ENCODE results near the gene PRAC1. TPM values are rescaled to one million over a fixed set of nuclear protein-coding genes. Genes with fewer than 3 reads are reported as not detected.

PRAC1 gene
- total RNA-seq, 1 experiment from 2014 or later: not detected

DNA sequence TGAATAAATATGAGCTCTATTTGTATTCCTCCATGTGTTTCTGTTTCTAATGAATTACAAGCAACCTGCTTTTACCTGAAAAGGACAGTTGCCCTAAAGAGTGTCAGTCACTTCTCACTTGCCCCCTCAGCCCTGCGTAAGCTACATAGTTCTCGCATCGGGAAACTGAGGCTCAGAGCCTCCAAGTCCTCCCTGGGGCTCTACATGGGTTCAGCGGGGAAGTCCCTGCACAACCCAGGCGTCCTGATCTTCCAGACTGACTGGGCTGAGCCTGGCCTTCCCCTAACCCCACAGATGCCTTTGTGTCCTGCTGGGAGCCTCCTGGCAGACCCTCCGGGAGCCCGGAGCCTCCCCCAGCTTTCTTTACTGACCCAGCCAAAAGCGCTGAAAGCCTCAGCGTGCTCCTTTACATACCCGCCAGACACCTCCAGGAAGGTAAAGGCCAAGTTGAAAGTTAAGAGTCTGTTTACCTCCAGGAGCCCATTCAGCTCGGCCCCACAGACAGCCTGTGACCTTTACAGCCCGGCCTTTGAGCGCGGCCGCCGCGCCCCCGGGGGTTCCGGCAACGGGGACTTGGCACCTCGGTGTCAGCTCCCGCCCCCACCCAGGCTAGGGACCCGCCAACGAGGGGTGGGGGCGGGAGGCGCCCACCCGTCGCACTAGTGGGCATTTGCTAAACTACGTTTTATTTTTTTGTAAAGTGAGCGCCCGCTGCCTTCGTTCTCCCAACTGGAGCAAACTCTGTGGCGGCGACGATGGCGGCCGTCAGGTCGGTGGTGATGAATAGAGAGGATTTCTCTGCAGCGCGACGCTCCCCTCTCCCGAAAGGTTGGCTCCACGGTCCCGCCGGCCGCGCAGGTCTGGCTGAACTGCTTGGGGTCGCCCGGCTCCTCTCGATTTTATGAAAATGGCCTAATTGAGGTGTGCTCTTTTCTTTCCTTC, 10.6 kb upstream of the PRAC1 start:
- Mint-ChIP-seq H3K27ac (ENCODE audit: unreplicated experiment) (no peak overlapping the region), H3K36me3 (ENCODE audit: insufficient read depth, unreplicated experiment) (peaks cover 9% of the 10 kb centered on the region), H3K9me3 (ENCODE audit: low read depth, unreplicated experiment) (no peaks in the 10 kb centered on the region), H3K27me3 (ENCODE audit: unreplicated experiment) (peaks cover 92% of the 10 kb centered on the region), H3K4me1 (ENCODE audit: low read depth, unreplicated experiment) (peaks cover 20% of the 10 kb centered on the region), H3K4me3 (ENCODE audit: low read depth, unreplicated experiment) (peak overlapping the region; percentile 9)
- TF ChIP-seq, protein P1, sequence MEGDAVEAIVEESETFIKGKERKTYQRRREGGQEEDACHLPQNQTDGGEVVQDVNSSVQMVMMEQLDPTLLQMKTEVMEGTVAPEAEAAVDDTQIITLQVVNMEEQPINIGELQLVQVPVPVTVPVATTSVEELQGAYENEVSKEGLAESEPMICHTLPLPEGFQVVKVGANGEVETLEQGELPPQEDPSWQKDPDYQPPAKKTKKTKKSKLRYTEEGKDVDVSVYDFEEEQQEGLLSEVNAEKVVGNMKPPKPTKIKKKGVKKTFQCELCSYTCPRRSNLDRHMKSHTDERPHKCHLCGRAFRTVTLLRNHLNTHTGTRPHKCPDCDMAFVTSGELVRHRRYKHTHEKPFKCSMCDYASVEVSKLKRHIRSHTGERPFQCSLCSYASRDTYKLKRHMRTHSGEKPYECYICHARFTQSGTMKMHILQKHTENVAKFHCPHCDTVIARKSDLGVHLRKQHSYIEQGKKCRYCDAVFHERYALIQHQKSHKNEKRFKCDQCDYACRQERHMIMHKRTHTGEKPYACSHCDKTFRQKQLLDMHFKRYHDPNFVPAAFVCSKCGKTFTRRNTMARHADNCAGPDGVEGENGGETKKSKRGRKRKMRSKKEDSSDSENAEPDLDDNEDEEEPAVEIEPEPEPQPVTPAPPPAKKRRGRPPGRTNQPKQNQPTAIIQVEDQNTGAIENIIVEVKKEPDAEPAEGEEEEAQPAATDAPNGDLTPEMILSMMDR (IDR thresholded peaks at IDR 0.05; ENCODE audit: unreplicated experiment): no peak
- CTCF ChIA-PET: interaction anchor here (0.5 to 0.8 kb wide), 2 partner anchors 54 to 306 kb away, joined by 3 to 4 read pairs; no protein-coding TSS in a partner anchor
- DNase-seq: no peak
- intact Hi-C loops (cut with micrococcal nuclease; ENCODE audit: unreplicated experiment): no loop called here
- no TSS peak for BruUV-seq (replicated peaks)

- Mint-ChIP-seq H3K9me3 (ENCODE audit: low read depth, unreplicated experiment) (no peaks in the 10 kb centered on the region), H3K27ac (ENCODE audit: unreplicated experiment) (no peak overlapping the region), H3K36me3 (ENCODE audit: insufficient read depth, unreplicated experiment) (peaks cover 10% of the 10 kb centered on the region), H3K27me3 (ENCODE audit: unreplicated experiment) (peaks cover 90% of the 10 kb centered on the region), H3K4me1 (ENCODE audit: low read depth, unreplicated experiment) (peaks cover 20% of the 10 kb centered on the region), H3K4me3 (ENCODE audit: low read depth, unreplicated experiment) (no peak overlapping the region)
- no peak for DNase-seq
- TF ChIP-seq, protein P1 (IDR thresholded peaks at IDR 0.05; ENCODE audit: unreplicated experiment): no peak
- CTCF ChIA-PET: interaction anchor here (0.5 kb wide), 1 partner anchor 1575 kb away, joined by 7 read pairs; no protein-coding TSS in a partner anchor
- intact Hi-C loops (cut with micrococcal nuclease; ENCODE audit: unreplicated experiment): no loop called here
- no TSS peak for BruUV-seq (replicated peaks)
Measured at GRCh38 chr17:48731355-48731754, 9.0 kb upstream of the PRAC1 start.

- H3K36me3 Mint-ChIP-seq (ENCODE audit: insufficient read depth, unreplicated experiment): peaks cover 10% of the 10 kb centered on the region
- intact Hi-C loops (cut with micrococcal nuclease; ENCODE audit: unreplicated experiment): no loop called here
- peaks cover 20% of the 10 kb centered on the region for H3K4me1 Mint-ChIP-seq (ENCODE audit: low read depth, unreplicated experiment)
- DNase-seq: no peak
- H3K27ac Mint-ChIP-seq (ENCODE audit: unreplicated experiment): no peak overlapping the region
- peaks cover 79% of the 10 kb centered on the region for H3K27me3 Mint-ChIP-seq (ENCODE audit: unreplicated experiment)
- TF ChIP-seq, protein P1 (IDR thresholded peaks at IDR 0.05; ENCODE audit: unreplicated experiment): no peak
- H3K4me3 Mint-ChIP-seq (ENCODE audit: low read depth, unreplicated experiment): no peak overlapping the region
- BruUV-seq (replicated peaks): no TSS peak
- CTCF ChIA-PET: interaction anchor here (0.7 kb wide), 1 partner anchor 82 kb away, joined by 6 read pairs; no protein-coding TSS in a partner anchor
- H3K9me3 Mint-ChIP-seq (ENCODE audit: low read depth, unreplicated experiment): no peaks in the 10 kb centered on the region
Measured at GRCh38 chr17:48730240-48730550, 7.9 kb upstream of the PRAC1 start.

- H3K4me1 Mint-ChIP-seq (ENCODE audit: low read depth, unreplicated experiment): peaks cover 20% of the 10 kb centered on the region
- H3K9me3 Mint-ChIP-seq (ENCODE audit: low read depth, unreplicated experiment): no peaks in the 10 kb centered on the region
- H3K4me3 Mint-ChIP-seq (ENCODE audit: low read depth, unreplicated experiment): peak overlapping the region; percentile 70
- peaks cover 76% of the 10 kb centered on the region for H3K27me3 Mint-ChIP-seq (ENCODE audit: unreplicated experiment)
- H3K36me3 Mint-ChIP-seq (ENCODE audit: insufficient read depth, unreplicated experiment): peaks cover 10% of the 10 kb centered on the region
- intact Hi-C loops (cut with micrococcal nuclease; ENCODE audit: unreplicated experiment): no loop called here
- no peak overlapping the region for H3K27ac Mint-ChIP-seq (ENCODE audit: unreplicated experiment)
- DNase-seq: no peak
- CTCF ChIA-PET: interaction anchor here (1.5 to 2.2 kb wide), 3 partner anchors 14 to 149 kb away, joined by 4 to 14 read pairs (median 8); no protein-coding TSS in a partner anchor
- TF ChIP-seq, protein P1 (IDR thresholded peaks at IDR 0.05; ENCODE audit: unreplicated experiment): no peak
- no TSS peak for BruUV-seq (replicated peaks)
Measured at GRCh38 chr17:48729335-48730239, 7.3 kb upstream of the PRAC1 start.
